ENCODE results near the gene ZNF526.

DNA sequence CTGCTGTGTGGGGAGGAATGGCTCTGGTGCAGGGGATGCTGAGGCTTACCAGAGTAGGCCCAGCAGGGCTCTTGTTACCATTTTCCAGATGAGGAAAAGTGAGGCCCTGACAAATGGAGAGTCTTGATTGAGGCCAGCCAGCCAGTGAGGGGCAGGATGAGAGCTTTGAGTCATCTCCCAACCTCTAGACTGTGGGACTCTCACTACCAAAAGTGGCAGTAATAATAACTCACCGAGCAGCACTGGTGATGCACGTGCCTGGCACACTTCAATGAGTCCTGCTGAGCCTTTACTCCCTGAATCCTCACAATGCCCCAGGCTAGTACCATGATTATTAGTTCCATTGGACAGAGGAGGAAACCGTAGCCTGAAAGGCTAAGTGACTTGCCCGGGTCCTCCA is 56.7 kb downstream of the ZNF526 start:
- TF ChIP-seq, protein P1, sequence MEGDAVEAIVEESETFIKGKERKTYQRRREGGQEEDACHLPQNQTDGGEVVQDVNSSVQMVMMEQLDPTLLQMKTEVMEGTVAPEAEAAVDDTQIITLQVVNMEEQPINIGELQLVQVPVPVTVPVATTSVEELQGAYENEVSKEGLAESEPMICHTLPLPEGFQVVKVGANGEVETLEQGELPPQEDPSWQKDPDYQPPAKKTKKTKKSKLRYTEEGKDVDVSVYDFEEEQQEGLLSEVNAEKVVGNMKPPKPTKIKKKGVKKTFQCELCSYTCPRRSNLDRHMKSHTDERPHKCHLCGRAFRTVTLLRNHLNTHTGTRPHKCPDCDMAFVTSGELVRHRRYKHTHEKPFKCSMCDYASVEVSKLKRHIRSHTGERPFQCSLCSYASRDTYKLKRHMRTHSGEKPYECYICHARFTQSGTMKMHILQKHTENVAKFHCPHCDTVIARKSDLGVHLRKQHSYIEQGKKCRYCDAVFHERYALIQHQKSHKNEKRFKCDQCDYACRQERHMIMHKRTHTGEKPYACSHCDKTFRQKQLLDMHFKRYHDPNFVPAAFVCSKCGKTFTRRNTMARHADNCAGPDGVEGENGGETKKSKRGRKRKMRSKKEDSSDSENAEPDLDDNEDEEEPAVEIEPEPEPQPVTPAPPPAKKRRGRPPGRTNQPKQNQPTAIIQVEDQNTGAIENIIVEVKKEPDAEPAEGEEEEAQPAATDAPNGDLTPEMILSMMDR (conservative IDR thresholded peaks at IDR 0.05; ENCODE audit: low read depth, low read length), result no peak
- TF ChIP-seq EZH2 (IDR thresholded peaks at IDR 0.05; ENCODE audit: low read length, unreplicated experiment), result no peak
- no peak for TF ChIP-seq EZH2phosphoT487 (IDR thresholded peaks at IDR 0.05; ENCODE audit: borderline replicate concordance, low read length)
